ENCODE data around the gene TREML1.
"Not testable (repeated sequence)": the region's sequence is repeated elsewhere in the genome, so short reads cannot be mapped to it uniquely, and the experiment has no call there.

Gene TREML1

GRCh38 chr6:41153451-41153850 lies 696 bp downstream of the TREML1 start:
- in situ Hi-C loops (cut with MboI; ENCODE audit: low sequenced_read_pairs), result no loop called here

DNA sequence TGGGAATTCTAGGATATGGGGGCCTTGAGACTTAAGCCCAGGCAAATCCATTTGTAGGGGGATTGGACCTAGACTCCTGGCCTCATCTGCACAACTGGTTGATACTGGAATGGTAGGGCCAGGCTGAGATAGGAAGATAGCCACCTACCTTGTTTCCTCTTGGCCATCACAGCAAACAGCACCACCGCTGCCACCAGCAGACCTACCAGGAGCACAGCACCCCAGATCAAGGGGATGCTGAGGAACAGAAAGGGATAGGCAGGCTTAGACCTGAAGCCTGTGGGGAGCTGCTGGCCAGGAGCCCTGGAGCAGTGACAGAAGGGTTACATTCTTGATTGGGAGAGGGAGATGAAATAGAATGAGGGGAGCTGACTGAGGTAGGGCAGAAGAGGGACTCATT lies 3.5 kb downstream of the TREML1 start:
- in situ Hi-C loops (cut with MboI; ENCODE audit: low sequenced_read_pairs), result no loop called here

DNA sequence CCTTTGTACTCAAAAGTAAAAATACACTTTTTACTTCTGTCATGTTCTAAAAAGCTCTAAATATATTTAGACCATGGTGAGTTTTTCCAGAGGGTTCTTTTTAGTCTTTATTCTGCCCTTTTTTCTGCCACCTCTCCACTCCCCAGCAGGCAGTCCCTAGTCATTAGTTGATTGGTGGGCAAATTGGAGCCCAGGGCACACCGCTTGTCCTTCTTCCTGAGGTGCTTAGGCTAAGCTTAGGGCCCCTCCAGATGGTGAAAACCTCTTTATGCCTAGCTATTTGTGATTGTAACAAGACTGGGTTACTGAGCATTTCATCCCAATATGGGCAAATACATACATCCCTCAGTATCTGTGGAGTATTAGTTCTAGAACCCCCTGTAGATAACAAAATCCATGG lies 6.2 kb downstream of the TREML1 start:
- in situ Hi-C loops (cut with MboI; ENCODE audit: low sequenced_read_pairs), result no loop called here

- in situ Hi-C loops (cut with MboI; ENCODE audit: low sequenced_read_pairs), result no loop called here
Measured at GRCh38 chr6:41136911-41137310, 17.2 kb downstream of the TREML1 start.

DNA sequence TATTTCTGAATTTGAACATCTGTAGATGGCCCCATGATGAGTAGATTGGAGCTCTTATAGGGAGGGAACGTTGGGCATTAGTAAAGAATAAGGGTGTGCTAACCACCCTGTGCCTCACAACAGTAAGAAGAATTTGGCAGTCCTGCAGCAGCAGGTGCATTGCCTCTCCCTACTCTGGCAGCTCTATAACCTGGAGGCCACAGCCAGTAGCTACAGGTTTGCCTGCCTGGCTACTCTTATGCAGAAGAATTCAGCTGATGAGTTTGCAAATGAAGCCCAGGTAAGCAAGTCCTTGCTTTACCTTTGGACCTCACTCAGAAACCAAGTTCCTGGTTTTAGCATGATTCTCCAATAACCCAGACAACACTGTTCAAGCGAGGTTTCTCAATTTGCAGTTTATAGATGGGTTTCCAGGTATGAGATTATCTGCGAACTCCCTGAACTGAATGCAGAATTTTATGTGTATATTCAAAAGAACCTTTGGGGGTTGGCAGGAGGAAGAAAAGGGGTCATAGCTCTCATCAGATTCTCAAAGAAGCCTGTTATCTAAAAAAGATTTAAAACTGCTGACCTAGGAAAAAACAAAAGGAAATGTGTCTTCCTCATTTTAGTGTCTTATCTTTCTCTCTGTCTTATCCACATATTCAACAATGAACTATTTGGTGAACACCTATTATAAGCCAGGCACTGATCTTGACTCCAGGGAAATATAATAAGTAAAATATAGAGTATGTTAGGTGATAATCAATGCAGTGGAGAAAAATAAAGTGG lies 18.9 kb downstream of the TREML1 start:
- in situ Hi-C loops (cut with MboI; ENCODE audit: low sequenced_read_pairs), result no loop called here

DNA sequence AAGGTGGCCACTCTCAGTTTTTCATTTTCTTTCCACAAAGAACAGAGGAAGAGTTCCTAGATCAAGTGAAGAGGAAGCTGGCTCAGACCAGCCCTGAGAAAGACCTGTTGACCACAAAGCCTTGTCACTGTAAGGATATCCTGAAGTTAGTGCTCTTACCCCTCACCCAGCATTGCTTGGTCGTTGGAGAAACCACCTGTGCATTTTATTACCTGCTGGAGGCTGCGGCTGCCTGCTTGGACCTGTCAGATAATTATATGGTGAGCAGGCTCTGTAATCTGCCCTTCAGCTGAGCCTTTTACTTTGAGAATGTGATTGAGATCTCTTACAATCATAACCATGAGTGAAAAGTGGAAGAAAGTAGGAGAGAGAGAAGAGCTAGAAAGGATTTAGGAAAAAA lies 21.9 kb downstream of the TREML1 start:
- in situ Hi-C loops (cut with MboI; ENCODE audit: low sequenced_read_pairs), result no loop called here

GRCh38 chr6:41125282-41125681 lies 28.9 kb downstream of the TREML1 start:
- in situ Hi-C loops (cut with MboI; ENCODE audit: low sequenced_read_pairs), result no loop called here

DNA sequence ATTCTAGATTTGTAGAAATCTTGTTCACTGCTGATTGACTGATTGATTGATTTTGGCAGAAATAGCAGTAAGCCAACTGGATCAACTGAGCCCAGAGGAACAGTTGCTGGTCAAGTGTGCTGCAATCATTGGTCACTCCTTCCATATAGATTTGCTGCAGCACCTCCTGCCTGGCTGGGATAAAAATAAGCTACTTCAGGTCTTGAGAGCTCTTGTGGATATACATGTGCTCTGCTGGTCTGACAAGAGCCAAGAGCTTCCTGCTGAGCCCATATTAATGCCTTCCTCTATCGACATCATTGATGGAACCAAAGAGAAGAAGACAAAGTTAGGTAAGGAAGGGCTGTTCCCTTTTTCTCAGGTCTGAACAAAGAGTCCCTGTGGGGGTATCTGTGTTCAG lies 31.2 kb downstream of the TREML1 start:
- in situ Hi-C loops (cut with MboI; ENCODE audit: low sequenced_read_pairs), result no loop called here

GRCh38 chr6:41122373-41122772 lies 31.8 kb downstream of the TREML1 start:
- in situ Hi-C loops (cut with MboI; ENCODE audit: low sequenced_read_pairs), result no loop called here

DNA sequence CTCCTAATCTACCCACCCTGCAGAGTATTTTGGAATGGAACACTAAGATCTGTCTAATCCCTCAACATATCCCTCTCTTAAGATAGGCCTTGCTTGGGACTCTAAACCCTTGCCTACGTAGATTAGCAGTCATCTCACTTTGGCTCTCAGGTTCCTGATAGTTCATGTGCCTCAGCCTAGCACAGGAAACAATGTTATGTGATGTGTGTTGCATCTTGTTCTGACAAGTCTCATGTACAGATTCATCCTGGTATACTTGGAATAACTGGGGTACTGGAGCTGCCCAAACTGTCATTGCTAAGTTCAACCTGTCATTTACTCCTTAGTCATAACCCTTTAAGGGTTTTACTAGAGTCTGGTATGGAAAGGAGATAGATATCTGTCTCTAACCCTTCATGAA lies 34.1 kb downstream of the TREML1 start:
- in situ Hi-C loops (cut with MboI; ENCODE audit: low sequenced_read_pairs), result no loop called here

DNA sequence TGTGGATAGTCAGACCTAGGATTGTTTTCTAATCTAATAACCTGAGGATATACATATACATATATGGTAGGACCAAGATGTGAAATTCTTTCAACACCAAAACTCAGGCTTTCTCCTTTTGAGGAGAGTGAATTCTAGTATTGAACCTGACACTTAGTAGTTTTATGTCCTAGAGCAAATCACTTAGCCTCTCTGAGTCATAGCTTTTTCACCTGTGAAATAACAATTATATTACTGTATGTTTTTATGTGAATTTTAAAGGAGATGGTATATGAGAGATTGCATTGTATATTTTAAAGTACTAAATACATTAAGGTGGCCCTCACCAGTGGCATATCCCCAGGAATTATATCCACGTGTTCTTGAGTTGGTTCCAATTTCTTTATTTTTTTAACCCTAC lies 34.6 kb downstream of the TREML1 start:
- in situ Hi-C loops (cut with MboI; ENCODE audit: low sequenced_read_pairs), result no loop called here

DNA sequence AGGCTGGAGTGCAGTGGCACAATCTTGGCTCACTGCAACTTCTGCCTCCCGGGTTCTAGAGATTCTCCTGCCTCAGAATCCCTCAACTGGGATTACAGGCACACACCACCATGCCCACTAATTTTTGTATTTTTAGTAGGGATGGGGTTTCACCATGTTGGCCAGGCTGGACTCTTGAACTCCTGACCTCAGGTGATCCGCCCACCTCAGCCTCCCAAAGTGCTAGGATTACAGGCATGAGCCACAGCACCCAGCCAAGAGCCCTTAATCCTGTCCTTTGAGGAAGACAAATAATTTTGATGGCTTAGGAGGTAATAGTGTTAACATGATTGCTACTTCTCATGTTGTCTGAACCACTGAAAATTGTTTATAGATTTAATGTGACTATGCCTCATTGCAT lies 39.1 kb downstream of the TREML1 start:
- in situ Hi-C loops (cut with MboI; ENCODE audit: low sequenced_read_pairs), result not testable (repeated sequence)

- in situ Hi-C loops (cut with MboI; ENCODE audit: low sequenced_read_pairs), result no loop called here
Measured at GRCh38 chr6:41111017-41111416, 43.1 kb downstream of the TREML1 start.

DNA sequence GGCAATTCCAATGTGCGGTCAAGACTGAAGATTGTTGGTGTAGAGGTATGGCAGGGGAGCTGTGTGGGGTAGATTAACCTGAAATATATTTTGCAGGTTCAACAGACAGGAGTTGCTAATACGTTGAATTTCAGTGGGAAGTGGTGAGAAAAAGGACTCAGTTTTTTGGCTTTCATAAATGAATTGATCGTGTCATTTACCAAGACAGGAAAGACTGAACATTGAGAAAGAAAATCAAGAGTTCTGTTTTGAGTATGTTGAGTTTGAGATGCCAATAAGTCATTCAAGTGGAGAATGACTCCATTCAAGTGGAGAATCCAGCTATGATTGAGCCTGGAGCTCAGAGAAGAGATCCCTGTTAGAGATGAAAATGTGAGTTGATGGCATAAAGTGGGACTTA lies 50.3 kb downstream of the TREML1 start:
- in situ Hi-C loops (cut with MboI; ENCODE audit: low sequenced_read_pairs), result no loop called here

- in situ Hi-C loops (cut with MboI; ENCODE audit: low sequenced_read_pairs), result no loop called here
Measured at GRCh38 chr6:41100871-41101287, 53.3 kb downstream of the TREML1 start.

All from HL-60/S4 (cell line).